ENCODE data around the gene RBM4B.
"Not testable (repeated sequence)": the region's sequence is repeated elsewhere in the genome, so short reads cannot be mapped to it uniquely, and the experiment has no call there.

RBM4B gene

GRCh38 chr11:66686100-66686785 lies 8.6 kb upstream of the RBM4B start:
- DNase-seq, result no peak

- DNase-seq, result no peak
Observed at GRCh38 chr11:66685276-66686099, 7.8 kb upstream of the RBM4B start.

GRCh38 chr11:66684635-66685034 lies 6.9 kb upstream of the RBM4B start:
- no peak for DNase-seq

- no peak for DNase-seq
Observed at GRCh38 chr11:66683877-66684276, 6.2 kb upstream of the RBM4B start.

DNA sequence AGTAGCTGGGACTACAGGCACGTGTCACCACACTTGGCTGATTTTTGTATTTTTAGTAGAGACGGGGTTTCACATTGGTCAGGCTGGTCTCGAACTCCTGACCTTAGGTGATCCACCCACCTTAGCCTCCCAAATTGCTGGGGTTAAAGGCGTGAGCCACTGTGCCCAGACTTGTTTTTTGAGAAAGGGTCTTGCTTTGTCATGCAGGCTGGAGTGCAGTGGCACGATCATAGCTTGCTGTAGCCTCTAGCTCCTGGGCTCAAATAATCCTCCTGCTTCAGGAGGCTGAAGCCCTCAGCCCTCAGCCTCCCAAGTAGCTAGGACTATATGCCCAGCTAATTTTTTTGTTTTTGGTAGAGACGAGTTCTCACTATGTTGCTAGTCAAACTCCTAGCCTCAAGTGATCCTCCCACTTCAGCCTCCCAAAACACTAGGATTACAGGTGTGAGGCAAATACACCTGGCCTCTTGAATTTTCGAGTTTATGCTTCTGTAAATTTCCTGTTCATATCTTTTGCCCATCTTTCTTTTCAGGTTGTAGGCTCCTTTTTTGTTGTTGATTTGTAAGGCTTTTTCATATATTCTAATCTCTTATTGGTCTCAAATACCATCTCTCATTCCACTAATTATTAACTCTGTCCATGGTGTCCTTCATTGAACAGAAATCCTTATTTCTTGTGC lies 3.4 kb upstream of the RBM4B start:
- DNase-seq, result no peak

DNA sequence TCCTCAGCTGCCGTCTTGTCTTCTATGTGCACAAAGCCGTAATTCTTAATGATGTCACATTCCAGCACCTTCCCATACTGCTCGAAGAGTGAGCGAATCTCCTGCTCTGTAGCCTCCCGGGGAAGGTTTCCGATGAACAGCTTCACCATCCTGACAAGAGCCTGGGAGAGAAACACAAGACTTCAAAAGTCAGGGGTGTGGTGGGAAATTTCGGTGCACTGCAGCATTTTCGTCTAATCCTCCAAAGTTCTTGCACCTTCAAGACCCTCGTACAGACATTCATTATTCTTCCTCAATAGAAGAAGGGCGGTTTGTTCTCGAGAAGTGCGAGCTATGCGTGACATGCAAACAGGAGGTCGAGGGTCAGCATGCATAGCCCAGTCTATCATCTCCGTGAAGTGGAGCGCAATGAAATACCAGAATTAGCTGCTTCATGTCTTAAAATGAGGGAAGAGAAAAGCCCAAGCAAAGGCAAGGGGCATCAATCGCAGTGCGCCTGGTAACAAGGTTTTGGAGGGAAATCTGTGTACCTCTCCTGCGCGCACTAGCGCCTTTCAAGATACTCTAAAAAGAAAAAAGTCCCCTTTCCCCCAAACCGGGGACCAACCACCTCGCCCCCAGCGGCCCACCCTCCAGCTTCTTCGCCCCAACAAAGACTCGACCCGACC lies 622 bp downstream of the RBM4B start:
- no peak for DNase-seq

GRCh38 chr11:66676282-66676919 lies 1.3 kb downstream of the RBM4B start:
- no peak for DNase-seq

GRCh38 chr11:66674964-66675602 lies 2.6 kb downstream of the RBM4B start:
- DNase-seq, result no peak

DNA sequence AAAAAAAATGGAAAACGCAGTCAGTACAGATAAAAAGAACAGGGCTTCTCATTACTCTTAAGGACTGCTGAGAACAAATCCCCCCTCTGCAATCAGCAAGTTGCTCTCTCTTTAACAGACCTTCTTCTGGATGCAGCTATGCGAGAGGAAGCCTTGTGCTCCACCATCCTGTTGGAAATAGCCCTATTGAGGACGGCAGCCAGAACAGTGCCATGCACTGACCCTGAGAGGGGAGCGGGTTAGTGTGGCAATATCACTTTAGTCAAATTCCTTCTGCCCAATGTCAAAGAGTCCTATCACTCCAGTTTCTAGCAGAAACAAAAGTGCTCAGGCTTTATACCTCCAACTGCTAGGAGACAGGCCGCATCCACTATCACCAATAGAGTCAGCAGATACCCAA lies 6.9 kb downstream of the RBM4B start:
- no peak for DNase-seq

- DNase-seq, result no peak
Observed at GRCh38 chr11:66665369-66665768, 12.3 kb downstream of the RBM4B start.

GRCh38 chr11:66663741-66664296 lies 13.9 kb downstream of the RBM4B start:
- no peak for DNase-seq

- no peak for DNase-seq
Observed at GRCh38 chr11:66659763-66660162, 17.9 kb downstream of the RBM4B start.

DNA sequence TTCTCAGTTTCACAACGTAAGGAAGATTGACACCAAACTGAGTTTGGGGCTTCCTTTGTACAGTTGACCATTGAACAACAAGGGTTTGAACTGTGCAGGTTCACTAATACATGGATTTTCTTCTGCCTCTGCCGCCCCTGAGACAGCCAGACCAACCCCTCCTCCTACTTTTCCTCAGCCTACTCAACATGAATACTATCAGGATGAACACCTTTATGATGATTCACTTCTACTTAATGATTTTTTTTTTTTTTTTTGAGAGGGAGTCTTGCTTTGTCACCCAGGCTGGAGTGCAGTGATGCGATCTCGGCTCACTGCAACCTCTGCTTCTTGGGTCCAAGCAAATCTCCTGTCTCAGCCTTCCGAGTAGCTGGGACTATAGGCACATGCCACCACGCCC lies 24.6 kb downstream of the RBM4B start:
- no peak for DNase-seq

DNA sequence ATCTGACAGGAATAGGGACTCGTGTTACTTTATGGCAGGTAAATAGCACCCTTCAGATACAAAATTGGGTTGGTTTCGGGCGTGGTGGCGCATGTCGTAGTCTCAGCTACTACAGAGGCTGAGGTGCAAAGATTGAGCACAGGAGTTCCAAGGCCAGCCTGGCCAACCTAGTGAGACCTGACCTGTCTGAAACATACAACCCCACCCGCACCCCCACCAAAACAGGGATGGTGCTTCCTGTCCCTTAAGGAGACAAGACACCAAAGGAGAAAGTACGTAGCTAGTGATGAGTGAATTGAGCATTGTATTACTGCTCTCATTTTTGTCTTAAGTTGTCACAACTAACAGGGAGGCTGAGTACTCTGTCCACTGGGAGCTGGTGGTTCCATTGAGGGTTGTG lies 25.0 kb downstream of the RBM4B start:
- no peak for DNase-seq

GRCh38 chr11:66651016-66651415 lies 26.7 kb downstream of the RBM4B start:
- no peak for DNase-seq

- DNase-seq, result no peak
Observed at GRCh38 chr11:66649903-66650302, 27.8 kb downstream of the RBM4B start.

- DNase-seq, result no peak
Observed at GRCh38 chr11:66646828-66647227, 30.9 kb downstream of the RBM4B start.

DNA sequence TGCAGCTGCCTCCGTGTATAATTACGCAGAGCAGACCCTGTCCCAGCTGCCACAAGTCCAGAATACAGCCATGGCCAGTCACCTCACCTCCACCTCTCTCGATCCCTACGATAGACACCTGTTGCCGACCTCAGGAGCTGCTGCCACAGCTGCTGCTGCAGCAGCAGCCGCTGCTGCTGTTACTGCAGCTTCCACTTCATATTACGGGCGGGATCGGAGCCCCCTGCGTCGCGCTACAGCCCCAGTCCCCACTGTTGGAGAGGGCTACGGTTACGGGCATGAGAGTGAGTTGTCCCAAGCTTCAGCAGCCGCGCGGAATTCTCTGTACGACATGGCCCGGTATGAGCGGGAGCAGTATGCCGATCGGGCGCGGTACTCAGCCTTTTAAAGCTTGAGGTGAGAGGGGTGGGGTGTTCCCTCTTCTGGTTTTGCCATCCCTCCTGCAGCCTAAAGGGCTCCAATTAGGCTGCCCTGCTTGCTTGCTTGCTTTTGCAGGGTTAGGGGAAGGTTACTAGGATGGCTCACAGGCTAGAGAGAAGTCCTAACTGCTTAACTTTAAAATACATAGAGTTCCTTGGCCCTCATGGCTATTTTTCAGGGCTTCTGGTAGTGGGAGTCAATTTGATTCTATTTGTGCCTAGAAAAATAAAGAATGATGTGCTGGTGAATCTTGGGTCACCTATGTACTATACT lies 33.8 kb downstream of the RBM4B start:
- DNase-seq, result no peak

DNA sequence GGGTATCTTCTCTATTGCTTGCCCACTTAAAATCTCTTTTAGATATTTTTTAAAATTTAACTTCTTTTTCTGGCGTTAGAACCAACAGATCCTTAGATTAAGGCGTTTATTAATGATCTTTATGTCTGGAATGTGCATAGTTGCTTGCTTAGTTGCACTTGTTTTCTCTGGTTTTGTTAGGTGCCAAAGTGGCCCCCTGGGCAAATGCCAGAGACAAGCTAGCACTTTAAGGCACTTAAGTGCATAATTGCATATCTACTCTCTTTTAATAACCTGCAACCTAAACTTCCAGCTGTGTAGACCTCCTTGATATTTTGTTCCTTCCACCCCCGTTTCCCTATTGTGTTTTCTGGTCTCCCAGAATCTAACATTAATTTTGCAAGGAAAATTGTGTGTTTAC lies 35.9 kb downstream of the RBM4B start:
- no peak for DNase-seq

DNA sequence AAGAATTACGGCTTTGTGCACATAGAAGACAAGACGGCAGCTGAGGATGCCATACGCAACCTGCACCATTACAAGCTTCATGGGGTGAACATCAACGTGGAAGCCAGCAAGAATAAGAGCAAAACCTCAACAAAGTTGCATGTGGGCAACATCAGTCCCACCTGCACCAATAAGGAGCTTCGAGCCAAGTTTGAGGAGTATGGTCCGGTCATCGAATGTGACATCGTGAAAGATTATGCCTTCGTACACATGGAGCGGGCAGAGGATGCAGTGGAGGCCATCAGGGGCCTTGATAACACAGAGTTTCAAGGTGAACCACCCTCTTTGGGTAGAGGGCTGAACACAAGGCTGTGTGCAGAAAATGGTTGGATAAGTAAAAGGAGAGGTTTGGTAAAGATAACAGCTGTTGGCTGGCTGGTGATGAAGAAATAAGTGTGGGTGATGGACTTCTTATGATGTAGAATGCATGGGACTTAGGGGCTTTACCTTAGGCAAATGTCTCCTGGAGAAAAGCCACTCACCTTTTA lies 37.8 kb downstream of the RBM4B start:
- not testable (repeated sequence) for DNase-seq
